GM21576 (cell line): ENCODE measurements around the gene RAMP3.

Experiments
- ATAC-seq: cut with Tn5 transposase; IDR thresholded peaks from one replicate; pipeline ENCODE4 v1.9.1; 2021; ENCODE audit warnings: mild to moderate bottlenecking, moderate library complexity; ENCODE audit not compliant: unreplicated experiment

The RAMP3 gene

DNA sequence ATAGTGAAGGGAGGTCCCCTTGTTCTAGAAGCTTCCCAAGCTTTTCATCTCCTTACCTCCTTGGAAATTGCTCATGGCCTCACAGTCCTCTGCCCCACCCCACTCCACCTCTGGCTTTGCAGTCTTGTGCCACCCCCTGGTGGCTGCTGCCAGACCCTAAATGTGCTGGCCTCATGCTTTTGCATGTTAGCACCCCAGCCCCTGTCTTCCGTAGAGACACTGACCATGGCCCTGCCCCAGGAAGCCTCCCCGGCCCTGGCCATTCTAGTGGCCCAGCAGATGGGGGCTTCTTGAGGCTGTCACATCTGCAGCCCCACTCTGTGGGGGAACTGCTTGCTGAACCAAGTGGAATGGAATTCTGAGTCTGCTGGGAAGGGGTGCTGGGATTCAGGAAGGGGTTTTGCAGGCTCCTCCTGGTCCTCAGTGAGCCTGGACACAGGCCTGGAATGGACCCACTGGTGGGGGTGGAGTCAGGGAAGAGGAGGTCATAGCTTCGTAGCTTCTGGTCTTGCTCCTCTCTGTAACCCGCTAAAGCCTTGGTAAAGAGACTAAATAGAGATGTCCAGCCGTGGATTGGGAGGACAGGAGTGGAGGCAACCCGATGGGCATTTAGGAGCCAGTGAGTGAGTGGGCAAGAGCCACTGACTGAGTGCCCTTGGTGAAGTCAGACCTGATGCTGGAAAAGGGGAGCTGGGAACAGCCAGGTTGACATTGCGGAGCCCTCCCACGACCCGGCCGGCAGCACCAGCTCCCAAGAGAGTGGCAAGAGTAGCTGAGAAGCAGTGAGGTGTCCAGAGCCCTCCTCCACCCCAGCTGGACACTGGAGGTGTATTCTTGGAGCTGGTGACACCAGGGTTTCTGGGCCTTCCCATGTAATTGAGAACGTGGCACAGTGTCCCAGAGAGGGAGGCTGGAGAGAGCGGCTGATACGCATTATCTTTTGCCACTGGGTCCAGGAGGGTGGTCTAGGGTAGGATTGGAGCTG, 20.9 kb downstream of the RAMP3 start:
- no peak for ATAC-seq

GRCh38 chr7:45179666-45180065, 22.1 kb downstream of the RAMP3 start:
- no peak for ATAC-seq

DNA sequence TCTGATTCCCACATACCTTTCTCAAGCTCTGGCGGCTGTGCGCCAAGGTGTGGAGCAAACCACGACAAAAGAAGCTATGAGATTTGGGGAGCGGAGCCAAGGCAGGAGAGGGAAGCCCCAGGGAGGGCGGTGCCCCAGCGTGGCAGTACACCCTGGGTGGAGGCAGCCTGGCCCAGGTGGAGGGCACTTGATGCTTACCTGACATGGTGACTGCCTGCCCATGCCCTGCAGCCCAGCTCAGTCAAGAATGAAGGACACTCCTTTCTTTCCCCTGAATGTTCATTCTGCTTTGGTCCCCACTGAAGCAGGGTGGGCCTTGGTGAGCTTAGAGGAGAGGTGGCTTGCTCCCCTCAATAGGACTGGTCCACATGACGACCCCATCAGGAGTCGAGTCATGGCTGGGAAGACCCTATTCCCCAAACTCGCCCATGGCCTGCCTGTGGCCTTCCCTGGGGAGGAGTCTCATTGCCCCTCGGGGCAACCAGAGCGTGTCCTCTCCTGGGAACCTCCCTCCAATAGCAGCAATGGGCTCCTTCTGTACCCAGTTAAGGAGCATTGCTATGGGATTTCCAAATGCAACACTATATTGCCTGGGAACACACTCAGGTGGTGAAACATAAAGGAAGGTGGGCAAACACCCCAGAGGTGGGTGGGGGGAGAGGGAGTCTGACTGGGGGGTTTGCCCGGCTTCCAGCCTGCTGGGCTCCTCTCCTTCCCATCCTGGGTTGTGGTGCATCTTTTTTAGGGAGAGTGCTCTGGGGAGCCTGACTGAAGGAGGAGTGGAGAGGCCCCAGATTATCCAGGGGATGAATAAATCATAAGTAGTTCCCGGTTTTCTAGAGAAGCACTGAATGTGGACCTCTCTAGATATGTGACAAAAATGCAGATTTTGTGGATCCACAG, 22.7 kb downstream of the RAMP3 start:
- ATAC-seq, result no peak

GRCh38 chr7:45181286-45181960, 23.8 kb downstream of the RAMP3 start:
- ATAC-seq, result no peak

- ATAC-seq, result no peak
These were observed 24.6 kb downstream of the RAMP3 start for GRCh38 chr7:45181991-45182855.

DNA sequence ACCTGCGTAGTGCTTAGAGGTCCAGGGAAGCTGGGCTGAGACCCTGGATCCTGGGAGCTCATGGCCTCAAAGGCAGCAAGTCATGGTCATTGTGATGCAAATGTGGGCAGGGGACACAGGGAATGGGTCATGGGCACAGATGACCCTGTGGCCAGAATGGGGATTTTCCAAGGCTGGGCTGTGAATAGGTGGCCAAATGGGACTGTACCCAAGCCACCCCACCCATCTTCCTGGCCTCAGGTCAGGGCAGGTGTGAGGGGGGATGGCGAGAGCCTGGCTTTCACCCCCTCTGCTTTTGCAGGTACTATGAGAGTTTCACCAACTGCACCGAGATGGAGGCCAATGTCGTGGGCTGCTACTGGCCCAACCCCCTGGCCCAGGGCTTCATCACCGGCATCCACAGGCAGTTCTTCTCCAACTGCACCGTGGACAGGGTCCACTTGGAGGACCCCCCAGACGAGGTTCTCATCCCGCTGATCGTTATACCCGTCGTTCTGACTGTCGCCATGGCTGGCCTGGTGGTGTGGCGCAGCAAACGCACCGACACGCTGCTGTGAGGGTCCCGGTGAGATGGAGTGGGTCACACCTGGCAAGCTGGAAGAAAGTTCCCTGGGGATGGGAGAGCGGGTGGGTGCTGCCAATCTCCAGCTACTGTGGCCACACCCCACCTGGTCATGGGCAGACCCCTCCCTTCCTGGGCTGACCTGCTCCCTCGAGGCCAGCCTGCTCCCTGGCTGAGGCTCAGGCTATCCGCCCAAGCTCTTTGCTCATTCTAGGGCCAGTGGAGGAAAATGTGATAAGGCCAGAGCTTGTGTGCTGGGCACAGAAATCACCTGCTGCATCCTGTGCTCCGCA, 25.5 kb downstream of the RAMP3 start:
- no peak for ATAC-seq

- no peak for ATAC-seq
These were observed 26.2 kb downstream of the RAMP3 start for GRCh38 chr7:45183711-45184210.

DNA sequence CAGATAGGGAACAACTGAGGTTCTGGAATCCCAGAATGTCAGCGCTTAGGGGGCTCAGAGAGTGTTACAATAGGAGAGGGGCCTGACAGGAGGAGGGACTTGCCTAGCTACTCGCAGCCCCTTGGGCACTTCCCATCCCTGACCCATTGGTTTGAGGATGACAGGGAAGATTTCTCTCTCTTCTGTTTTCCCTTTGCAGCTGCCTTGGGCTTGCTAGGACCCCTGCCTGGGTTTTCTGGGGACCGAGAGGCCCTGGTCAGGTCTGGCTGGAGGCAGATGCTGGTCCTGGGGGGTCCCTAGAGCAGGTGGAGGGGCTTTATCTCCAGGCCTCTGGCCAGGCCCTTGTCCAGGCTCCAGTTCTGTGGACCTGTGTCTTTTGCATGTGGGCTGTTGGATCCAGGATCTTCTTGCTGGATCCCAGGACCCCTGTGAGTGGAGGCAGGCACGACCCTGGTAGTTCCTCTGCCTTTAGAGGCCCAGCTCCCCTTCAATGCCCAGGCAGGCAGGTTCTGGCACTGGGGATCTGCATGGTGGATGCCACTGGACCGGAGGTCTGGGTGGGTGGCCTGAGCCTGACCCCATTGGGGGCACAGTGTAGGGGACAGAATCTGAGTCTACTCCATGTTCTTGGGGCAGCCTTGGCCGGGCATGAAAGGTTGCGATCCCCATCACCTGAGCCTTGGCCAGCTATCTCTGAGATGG, 26.9 kb downstream of the RAMP3 start:
- ATAC-seq, result no peak

DNA sequence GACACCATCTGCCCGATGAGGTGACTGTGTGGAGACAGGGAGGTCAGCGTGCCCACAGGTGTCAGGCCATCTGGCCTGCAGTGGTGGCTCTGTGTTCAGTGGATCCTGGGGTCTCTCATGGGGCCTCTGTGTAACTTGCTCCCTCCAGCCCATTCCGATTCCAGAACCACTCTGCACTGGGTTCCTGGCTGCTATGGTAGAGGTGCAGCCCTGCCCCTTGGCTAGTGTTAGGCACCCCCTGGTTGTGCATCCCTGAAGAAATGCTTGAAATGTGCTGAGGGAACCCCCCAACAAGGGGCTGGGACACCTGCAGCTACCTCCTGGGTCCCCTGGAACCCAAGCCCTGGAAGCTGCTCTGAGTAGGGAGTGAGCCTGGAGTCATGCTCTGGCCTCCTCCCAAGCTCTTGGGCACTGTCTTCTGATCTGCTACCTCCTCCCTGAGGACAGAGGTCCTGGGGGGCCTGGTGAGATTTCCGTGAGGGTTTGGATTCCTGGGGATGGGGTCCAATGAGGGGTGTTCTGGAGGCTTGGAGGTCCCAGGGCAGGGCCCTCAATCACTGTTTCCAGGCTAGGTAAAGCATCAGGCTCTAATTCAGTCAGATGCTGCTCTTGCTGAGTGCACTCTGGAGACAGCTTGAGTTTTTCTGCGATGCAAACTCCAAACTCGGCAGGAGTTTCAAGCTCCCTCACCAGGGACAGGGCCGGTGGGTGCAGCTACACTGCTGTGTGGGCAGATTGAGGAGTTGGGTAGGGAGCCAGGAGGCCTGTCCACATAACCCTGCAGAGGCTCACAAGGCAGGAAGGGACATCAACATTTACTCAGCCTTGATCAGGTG, 27.7 kb downstream of the RAMP3 start:
- ATAC-seq, result no peak

- no peak for ATAC-seq
These were observed 28.3 kb downstream of the RAMP3 start for GRCh38 chr7:45185864-45186250.

DNA sequence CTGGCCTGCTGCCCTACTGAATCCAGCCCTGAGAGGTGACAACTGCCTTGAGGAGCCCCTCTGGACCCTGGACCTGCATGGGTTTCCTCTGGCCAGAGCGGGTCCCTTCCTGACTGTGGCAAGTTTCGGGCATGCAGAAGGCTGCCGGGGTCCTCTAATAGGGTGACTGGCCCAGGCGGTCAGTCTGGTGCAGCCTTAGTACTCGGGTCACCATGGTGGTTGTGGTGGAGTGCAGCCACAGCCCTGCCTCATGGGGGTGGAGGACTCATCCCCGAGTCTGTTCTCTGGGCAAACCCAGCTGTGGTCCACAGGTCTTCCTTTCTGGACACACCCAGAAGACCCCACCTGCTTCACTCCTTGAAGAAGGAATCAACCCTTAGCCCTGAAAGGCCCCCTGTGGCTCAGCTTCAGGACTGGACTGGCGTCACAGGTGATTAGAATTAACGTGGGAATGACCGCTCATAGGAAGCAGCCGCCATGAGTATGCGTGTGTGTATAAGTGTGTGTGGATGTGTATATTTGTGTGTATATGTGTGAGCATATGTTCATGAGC, 28.7 kb downstream of the RAMP3 start:
- ATAC-seq, result no peak

- no peak for ATAC-seq
These were observed 29.7 kb downstream of the RAMP3 start for GRCh38 chr7:45187089-45187945.

- no peak for ATAC-seq
These were observed 30.4 kb downstream of the RAMP3 start for GRCh38 chr7:45187946-45188411.

DNA sequence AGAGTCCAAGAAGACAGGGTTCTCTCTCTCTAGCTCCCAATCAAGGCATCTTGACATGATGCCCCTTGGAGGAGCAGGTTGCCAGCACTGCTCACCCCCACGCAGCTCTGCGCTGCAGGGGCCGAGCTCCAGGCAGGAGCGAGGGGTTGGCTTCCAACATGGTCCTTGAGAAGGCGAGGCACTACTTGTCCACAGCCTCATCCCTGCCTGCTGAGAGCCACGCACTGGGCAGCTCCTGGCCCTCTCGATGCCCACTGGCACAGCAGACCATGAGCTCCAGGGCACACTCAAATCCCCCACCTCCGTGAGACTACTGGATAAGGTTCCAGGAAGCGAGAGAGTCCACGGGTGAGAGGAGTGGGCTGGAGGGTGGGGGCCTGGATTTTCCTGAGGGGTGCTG, 31.1 kb downstream of the RAMP3 start:
- ATAC-seq, result no peak

GRCh38 chr7:45189151-45189970, 31.8 kb downstream of the RAMP3 start:
- ATAC-seq, result no peak
